HCT116 (cell line): ENCODE data around the gene SAMD9. TPM values are rescaled to one million over a fixed set of nuclear protein-coding genes. Genes with fewer than 3 reads are reported as not detected.

Experiments
- ATAC-seq: fragments of 200-7000 bp; cut with Tn5 transposase; 2 replicates; pipeline ENCODE4 v1.9.1; 2020; ENCODE audit warnings: mild to moderate bottlenecking, moderate library complexity
- BruUV-seq: library from RNA; stranded (reverse); fragments of 400-500 nt; replicated peaks from 2 replicates; lab custom pipeline; 2021; lab: Mats Ljungman, UMichigan
- CTCF ChIA-PET: fragments of 300-600 bp; sonication (Branson Sonifier 250); formaldehyde crosslinking; loops from one replicate; lab custom pipeline; 2021; ENCODE audit warnings: antibody characterized with exemption; lab: Charles Lee
- POLR2A ChIA-PET: fragments of 300-600, 350-600 bp; sonication (Branson Sonifier 250); formaldehyde crosslinking; loops from one replicate; lab custom pipeline; 2021; ENCODE audit warnings: antibody characterized with exemption; lab: Charles Lee
- RAD21 ChIA-PET, 2 experiments: fragments of 300-600 bp; sonication (Branson Sonifier 250); formaldehyde crosslinking; loops; one replicate each; lab custom pipeline; 2023; ENCODE audit warnings: low total read pairs in 2 of 2; ENCODE audit not compliant: uncharacterized antibody in 2 of 2, unreplicated experiment in 2 of 2, low non-redundant PET in 1 of 2; lab: Charles Lee
- DNase-seq: peaks from one replicate; pipeline ENCODE4 v3.0.0-alpha.2; 2010; ENCODE audit warnings: low read depth, low spot score
- H2AFZ ChIP-seq: fragments of 200-600 bp; shearing (Covaris generic), sonication (generic); 2 replicates; pipeline ENCODE4 v1.6.1; 2017; ENCODE audit warnings: low read depth, mixed run types, mixed read lengths, antibody characterized with exemption, low read length; ENCODE audit not compliant: poor library complexity, severe bottlenecking
- H3K27ac ChIP-seq: 2 replicates; pipeline ENCODE4 v1.5.1; 2012; ENCODE audit warnings: low read depth, low read length
- H3K27me3 ChIP-seq: fragments of 200-600 bp; sonication (generic); 2 replicates; pipeline ENCODE4 v1.6.1; 2016; ENCODE audit warnings: mixed run types, low read length, mixed read lengths; ENCODE audit not compliant: insufficient read depth
- H3K36me3 ChIP-seq, 2 experiments: fragments of 200-500 bp in 1 of 2; fragments of 200-600 bp in 1 of 2; sonication (Bioruptor generic) in 1 of 2; sonication (generic) in 1 of 2; 2 replicates each; pipeline versions ENCODE4 v1.5.1 to v1.6.1; 2014 to 2016; ENCODE audit warnings: low read length in 2 of 2, inconsistent platforms in 1 of 2, mixed read lengths in 1 of 2, mixed run types in 1 of 2; ENCODE audit not compliant: insufficient read depth in 2 of 2, control insufficient read depth in 1 of 2
- H3K4me1 ChIP-seq, 2 experiments: fragments of 200-600 bp in 1 of 2; sonication (generic) in 1 of 2; 2 replicates each; pipeline versions ENCODE4 v1.5.1 to v1.6.1; 2012 to 2017; ENCODE audit warnings: low read length in 2 of 2, inconsistent platforms in 1 of 2, mild to moderate bottlenecking in 1 of 2, mixed read lengths in 1 of 2, mixed run types in 1 of 2, moderate library complexity in 1 of 2; ENCODE audit not compliant: insufficient read depth in 2 of 2, control insufficient read depth in 1 of 2
- H3K4me2 ChIP-seq: fragments of 200-600 bp; sonication (generic); 2 replicates; pipeline ENCODE4 v1.6.1; 2017; ENCODE audit warnings: mixed run types, low read length, mixed read lengths
- H3K4me3 ChIP-seq, 2 experiments: fragments of 200-600 bp in 1 of 2; sonication (generic) in 1 of 2; replicated peaks in 1 of 2; 2 replicates each; pipeline ENCODE4 v1.5.1; 2011 to 2016; ENCODE audit warnings: low read length in 2 of 2, control low read depth in 1 of 2, low read depth in 1 of 2, mild to moderate bottlenecking in 1 of 2, mixed read lengths in 1 of 2, mixed run types in 1 of 2
- H3K79me2 ChIP-seq: fragments of 200-600 bp; sonication (generic); 2 replicates; pipeline ENCODE4 v1.6.1; 2017; ENCODE audit warnings: mild to moderate bottlenecking, mixed run types, low read length, moderate library complexity, mixed read lengths; ENCODE audit not compliant: insufficient read depth
- H3K9ac ChIP-seq: fragments of 200-600 bp; sonication (generic); 2 replicates; pipeline ENCODE4 v1.6.1; 2016; ENCODE audit warnings: low read length, mixed read lengths
- H3K9me2 ChIP-seq: fragments of 200-600 bp; sonication (generic), shearing (Covaris generic); 2 replicates; pipeline ENCODE4 v1.6.1; 2017; ENCODE audit warnings: mixed run types, mild to moderate bottlenecking, moderate library complexity; ENCODE audit not compliant: insufficient read depth
- H3K9me3 ChIP-seq, 2 experiments: fragments of 200-500 bp in 1 of 2; fragments of 200-600 bp in 1 of 2; sonication (Bioruptor generic) in 1 of 2; sonication (generic) in 1 of 2; 2 replicates each; pipeline ENCODE4 v1.6.1; 2014 to 2017; ENCODE audit warnings: low read length in 2 of 2, mixed read lengths in 2 of 2, inconsistent platforms in 1 of 2, low read depth in 1 of 2, mild to moderate bottlenecking in 1 of 2, mixed run types in 1 of 2, moderate library complexity in 1 of 2; ENCODE audit not compliant: control insufficient read depth in 1 of 2, insufficient read depth in 1 of 2
- H4K20me1 ChIP-seq: fragments of 200-600 bp; sonication (generic), shearing (Covaris generic); 2 replicates; pipeline ENCODE4 v1.6.1; 2017; ENCODE audit warnings: mixed run types, mild to moderate bottlenecking, moderate library complexity; ENCODE audit not compliant: insufficient read depth
- CBX3 ChIP-seq: IDR thresholded peaks from 2 replicates; pipeline ENCODE4 v1.6.1; 2012; ENCODE audit warnings: low read depth
- CEBPB ChIP-seq: IDR thresholded peaks from 2 replicates; pipeline ENCODE4 v1.6.1; 2012; ENCODE audit warnings: low read depth
- CTCF ChIP-seq, 3 experiments: fragments of 200-600 bp in 1 of 3; sonication (generic) in 1 of 3; IDR thresholded peaks in 2 of 3; conservative IDR thresholded peaks in 1 of 3; 2 replicates each; pipeline ENCODE4 v1.5.1; 2012 to 2017; ENCODE audit warnings: low read depth in 2 of 3, low read length in 2 of 3, antibody characterized with exemption in 1 of 3, borderline replicate concordance in 1 of 3, control low read depth in 1 of 3, mild to moderate bottlenecking in 1 of 3, mixed read lengths in 1 of 3, mixed run types in 1 of 3, moderate library complexity in 1 of 3; ENCODE audit not compliant: insufficient read depth in 1 of 3
- ELF1 ChIP-seq: IDR thresholded peaks from 2 replicates; pipeline ENCODE4 v1.6.1; 2012; ENCODE audit warnings: low read depth, borderline replicate concordance
- EZH2 ChIP-seq: fragments of 200-600 bp; sonication (generic); IDR thresholded peaks from 2 replicates; pipeline ENCODE4 v1.6.1; 2017; ENCODE audit warnings: antibody characterized with exemption, mixed run types
- FOSL1 ChIP-seq: IDR thresholded peaks from 2 replicates; pipeline ENCODE4 v1.6.1; 2012; ENCODE audit warnings: low read depth
- JUND ChIP-seq: IDR thresholded peaks from 2 replicates; pipeline ENCODE4 v1.6.1; 2012
- POLR2A ChIP-seq: IDR thresholded peaks from 2 replicates; pipeline ENCODE4 v1.7.0; 2011; ENCODE audit warnings: borderline replicate concordance; ENCODE audit not compliant: insufficient read depth, insufficient read length; ENCODE audit errors: extremely low read depth
- POLR2AphosphoS5 ChIP-seq: IDR thresholded peaks from 2 replicates; pipeline ENCODE4 v1.6.1; 2011; ENCODE audit warnings: mild to moderate bottlenecking, low read depth, low read length, moderate library complexity
- SIN3A ChIP-seq: IDR thresholded peaks from 2 replicates; pipeline ENCODE4 v1.6.1; 2012; ENCODE audit warnings: low read depth
- SP1 ChIP-seq: IDR thresholded peaks from 2 replicates; pipeline ENCODE4 v1.6.1; 2012; ENCODE audit warnings: low read depth
- TCF7L2 ChIP-seq: IDR thresholded peaks from 2 replicates; pipeline ENCODE4 v1.7.0; 2011; ENCODE audit warnings: borderline replicate concordance, inconsistent platforms; ENCODE audit not compliant: insufficient read depth, insufficient read length; ENCODE audit errors: extremely low read depth
- ZFX ChIP-seq: fragments of 450-650 bp; IDR thresholded peaks from 2 replicates; pipeline ENCODE4 v1.6.1; 2017
- ZNF274 ChIP-seq: fragments of 200-500 bp; sonication (Bioruptor generic); IDR thresholded peaks from 2 replicates; pipeline ENCODE4 v1.6.1; 2014; ENCODE audit warnings: mild to moderate bottlenecking, low read depth, low read length, inconsistent platforms
- intact Hi-C: fragments of 100-400 bp; cut with micrococcal nuclease; formaldehyde crosslinking; loops from 2 replicates; pipeline ENCODE4 v1.10.0; 2022
- total RNA-seq: library from RNA; stranded (reverse); gene quantifications from one replicate; pipeline ENCODE4 v1.2.1, GENCODE V29; 2021; ENCODE audit not compliant: unreplicated experiment
- TF ChIP-seq, protein P1 (sequence below): IDR thresholded peaks from 2 replicates; pipeline ENCODE4 v1.6.1; 2012; ENCODE audit warnings: low read depth
- TF ChIP-seq, protein P2 (sequence below): IDR thresholded peaks from 2 replicates; pipeline ENCODE4 v1.6.1; 2011; ENCODE audit warnings: mild to moderate bottlenecking, low read length, moderate library complexity; ENCODE audit not compliant: insufficient replicate concordance; ENCODE audit errors: extremely low read depth

The SAMD9 gene
- total RNA-seq, 1 experiment from 2014 or later, result 5.3 TPM

DNA sequence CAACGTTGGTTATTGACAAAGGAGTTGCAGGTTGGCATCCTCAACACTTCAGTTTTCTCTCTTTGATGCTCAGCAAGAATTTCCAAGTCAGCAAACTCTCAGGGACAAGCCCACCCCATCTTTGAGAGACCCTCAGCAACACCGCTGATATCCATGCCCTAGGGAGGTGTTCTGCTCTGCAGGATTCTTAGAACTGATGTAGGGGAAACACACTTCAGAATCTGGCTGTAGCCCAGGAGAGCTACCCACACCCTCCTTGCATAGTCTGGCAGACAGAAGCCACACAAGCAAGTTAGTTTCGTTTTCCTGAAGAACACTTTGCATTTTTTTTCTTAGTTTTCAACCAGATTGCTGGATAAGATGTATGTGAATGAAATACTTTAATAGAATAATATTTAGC, 29.6 kb upstream of the SAMD9 start:
- Histone ChIP-seq H3K4me3 (no peak overlapping the region), H3K9ac (no peak overlapping the region), H3K9me3 (no peaks in the 10 kb centered on the region), H3K79me2 (no peaks in the 10 kb centered on the region), H3K36me3 (no peaks in the 10 kb centered on the region), H2AFZ (no peak overlapping the region), H3K27me3 (no peaks in the 10 kb centered on the region), H3K9me2 (no peaks in the 10 kb centered on the region; the same call in 1 of the 2 replicates), H4K20me1 (no peaks in the 10 kb centered on the region), H3K4me1 (no peaks in the 10 kb centered on the region), H3K27ac (no peak overlapping the region), H3K4me2 (no peak overlapping the region)
- ChIA-PET POLR2A (no interaction called here), RAD21 (no interaction called here), CTCF (no interaction called here)
- no peak for ATAC-seq
- TF ChIP-seq POLR2A (no peak), SP1 (no peak), ELF1 (no peak), CTCF (IDR thresholded peaks at IDR 0.05 in 2 of 3, conservative IDR thresholded peaks at IDR 0.05 in 1 of 3; ENCODE audit: borderline replicate concordance in 1 of 3, insufficient read depth in 1 of 3, low read depth in 2 of 3, low read length in 2 of 3) (no peak), FOSL1 (no peak), TCF7L2 (no peak), ZNF274 (no peak), SIN3A (no peak), CBX3 (no peak), ZFX (no peak), EZH2 (no peak), POLR2AphosphoS5 (no peak), CEBPB (no peak), JUND (no peak)
- TF ChIP-seq, protein P1, sequence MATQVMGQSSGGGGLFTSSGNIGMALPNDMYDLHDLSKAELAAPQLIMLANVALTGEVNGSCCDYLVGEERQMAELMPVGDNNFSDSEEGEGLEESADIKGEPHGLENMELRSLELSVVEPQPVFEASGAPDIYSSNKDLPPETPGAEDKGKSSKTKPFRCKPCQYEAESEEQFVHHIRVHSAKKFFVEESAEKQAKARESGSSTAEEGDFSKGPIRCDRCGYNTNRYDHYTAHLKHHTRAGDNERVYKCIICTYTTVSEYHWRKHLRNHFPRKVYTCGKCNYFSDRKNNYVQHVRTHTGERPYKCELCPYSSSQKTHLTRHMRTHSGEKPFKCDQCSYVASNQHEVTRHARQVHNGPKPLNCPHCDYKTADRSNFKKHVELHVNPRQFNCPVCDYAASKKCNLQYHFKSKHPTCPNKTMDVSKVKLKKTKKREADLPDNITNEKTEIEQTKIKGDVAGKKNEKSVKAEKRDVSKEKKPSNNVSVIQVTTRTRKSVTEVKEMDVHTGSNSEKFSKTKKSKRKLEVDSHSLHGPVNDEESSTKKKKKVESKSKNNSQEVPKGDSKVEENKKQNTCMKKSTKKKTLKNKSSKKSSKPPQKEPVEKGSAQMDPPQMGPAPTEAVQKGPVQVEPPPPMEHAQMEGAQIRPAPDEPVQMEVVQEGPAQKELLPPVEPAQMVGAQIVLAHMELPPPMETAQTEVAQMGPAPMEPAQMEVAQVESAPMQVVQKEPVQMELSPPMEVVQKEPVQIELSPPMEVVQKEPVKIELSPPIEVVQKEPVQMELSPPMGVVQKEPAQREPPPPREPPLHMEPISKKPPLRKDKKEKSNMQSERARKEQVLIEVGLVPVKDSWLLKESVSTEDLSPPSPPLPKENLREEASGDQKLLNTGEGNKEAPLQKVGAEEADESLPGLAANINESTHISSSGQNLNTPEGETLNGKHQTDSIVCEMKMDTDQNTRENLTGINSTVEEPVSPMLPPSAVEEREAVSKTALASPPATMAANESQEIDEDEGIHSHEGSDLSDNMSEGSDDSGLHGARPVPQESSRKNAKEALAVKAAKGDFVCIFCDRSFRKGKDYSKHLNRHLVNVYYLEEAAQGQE, result no peak
- TF ChIP-seq, protein P2, sequence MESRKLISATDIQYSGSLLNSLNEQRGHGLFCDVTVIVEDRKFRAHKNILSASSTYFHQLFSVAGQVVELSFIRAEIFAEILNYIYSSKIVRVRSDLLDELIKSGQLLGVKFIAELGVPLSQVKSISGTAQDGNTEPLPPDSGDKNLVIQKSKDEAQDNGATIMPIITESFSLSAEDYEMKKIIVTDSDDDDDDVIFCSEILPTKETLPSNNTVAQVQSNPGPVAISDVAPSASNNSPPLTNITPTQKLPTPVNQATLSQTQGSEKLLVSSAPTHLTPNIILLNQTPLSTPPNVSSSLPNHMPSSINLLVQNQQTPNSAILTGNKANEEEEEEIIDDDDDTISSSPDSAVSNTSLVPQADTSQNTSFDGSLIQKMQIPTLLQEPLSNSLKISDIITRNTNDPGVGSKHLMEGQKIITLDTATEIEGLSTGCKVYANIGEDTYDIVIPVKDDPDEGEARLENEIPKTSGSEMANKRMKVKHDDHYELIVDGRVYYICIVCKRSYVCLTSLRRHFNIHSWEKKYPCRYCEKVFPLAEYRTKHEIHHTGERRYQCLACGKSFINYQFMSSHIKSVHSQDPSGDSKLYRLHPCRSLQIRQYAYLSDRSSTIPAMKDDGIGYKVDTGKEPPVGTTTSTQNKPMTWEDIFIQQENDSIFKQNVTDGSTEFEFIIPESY, result no peak
- DNase-seq, result no peak
- BruUV-seq, result no TSS peak
- intact Hi-C loops, result no loop called here
